GM15510 (cell line): ENCODE results near the gene SCGB1A1.

Experiments used
- POLR2A ChIP-seq: IDR thresholded peaks from 3 replicates; pipeline ENCODE4 v1.6.1; 2011; ENCODE audit warnings: borderline replicate concordance; ENCODE audit not compliant: insufficient read length; ENCODE audit errors: extremely low read depth

The SCGB1A1 gene

DNA sequence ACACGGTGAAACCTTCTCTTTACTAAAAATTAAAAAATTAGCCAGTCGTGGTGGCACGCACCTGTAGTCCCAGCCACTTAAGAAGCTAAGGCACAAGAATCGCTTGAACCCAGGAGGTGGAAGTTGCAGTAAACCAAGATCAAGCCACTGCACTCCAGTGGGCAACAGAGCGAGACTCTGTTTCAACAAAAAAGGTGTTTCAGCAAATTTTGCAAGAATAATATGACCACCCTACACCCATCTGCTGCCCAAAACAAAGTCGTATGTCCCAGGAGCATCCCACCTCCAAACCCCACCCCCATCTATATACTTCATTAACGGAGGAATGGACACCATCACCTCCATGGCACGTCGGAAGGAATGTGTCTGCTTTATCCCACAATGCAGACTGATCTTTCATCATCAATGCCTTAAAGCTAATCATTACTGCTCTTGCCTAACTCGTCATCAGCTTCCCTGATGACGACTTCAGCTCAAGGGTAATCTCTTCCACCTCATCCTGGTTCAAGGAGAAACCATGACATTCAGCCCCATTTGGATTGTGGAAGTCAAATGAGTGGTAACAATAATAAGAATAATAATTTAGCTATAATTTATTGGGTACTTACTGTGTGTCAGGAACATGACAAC is 34.1 kb downstream of the SCGB1A1 start:
- TF ChIP-seq POLR2A, result no peak

DNA sequence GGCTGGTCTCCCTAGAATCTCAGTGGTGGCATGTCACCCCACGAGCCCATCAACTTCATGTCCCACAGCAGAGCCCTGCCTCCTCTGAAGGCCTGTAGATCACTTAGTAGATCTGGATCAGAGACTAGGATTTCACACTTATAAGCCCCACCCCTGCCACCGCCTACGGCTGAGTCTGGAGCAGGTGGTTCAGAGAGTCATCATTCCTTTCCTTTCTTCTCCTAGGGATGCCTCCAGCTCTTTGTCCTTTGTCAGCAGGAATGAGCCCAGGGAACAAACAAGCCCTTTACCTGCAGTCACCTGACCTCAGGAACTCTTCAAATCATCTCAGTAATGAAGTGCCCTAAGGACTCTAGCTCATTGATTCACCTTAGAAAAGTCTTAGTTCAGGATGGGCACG is 37.8 kb downstream of the SCGB1A1 start:
- no peak for TF ChIP-seq POLR2A

DNA sequence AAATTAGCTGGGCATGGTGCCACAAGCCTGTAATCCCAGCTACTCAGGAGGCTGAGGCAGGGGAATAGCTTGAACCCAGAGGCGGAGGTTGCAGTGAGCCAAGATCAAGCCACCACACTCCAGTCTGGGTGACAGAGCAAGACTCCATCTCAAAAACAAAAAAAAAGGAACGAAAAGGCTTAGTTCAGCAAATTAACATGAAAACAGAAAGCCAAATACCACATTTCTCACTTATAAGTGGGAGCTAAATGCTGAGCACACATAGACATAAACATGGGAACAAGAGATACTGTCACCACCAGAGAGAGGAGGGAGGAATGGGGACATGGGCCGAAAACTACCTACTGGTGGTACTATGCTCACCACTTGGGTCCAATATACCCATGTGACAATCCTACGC is 38.6 kb downstream of the SCGB1A1 start:
- no peak for TF ChIP-seq POLR2A

DNA sequence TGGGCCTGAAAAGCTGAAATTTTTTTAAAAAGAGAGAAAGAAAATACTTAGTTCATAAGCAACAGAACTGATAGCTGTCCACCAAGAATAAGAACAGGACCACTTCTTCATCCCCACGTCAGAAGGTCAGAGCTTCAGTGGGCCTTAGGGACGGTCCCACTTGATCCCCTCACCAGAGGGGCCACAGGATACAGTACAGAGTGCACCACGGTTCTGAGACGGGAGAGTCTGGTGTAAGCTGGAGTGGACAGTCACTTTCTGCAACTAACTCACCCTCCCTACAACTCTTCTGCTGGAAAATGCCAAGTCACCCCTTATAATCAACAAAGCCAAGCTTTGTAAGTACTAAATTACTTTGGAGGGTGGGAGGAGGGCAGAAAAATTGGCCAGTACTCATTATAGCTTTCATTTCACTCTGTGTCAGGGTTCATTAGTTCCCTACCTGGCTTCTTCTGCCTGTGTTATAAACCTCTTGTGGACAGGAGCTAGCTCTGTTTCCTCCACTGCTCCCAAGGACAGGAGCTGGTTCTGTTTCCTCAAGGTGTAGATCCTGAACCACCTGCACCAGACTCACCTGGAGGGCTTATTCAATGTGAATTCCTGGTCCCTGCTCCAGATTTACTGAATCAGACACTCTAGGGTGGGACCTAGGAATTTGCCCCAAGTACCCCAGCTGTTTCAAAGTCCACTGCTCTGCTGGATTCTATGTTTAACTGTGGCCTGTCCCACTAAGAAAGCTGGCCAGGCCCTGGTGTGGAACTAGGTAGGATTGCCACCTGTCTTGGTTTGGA is 39.6 kb downstream of the SCGB1A1 start:
- no peak for TF ChIP-seq POLR2A

DNA sequence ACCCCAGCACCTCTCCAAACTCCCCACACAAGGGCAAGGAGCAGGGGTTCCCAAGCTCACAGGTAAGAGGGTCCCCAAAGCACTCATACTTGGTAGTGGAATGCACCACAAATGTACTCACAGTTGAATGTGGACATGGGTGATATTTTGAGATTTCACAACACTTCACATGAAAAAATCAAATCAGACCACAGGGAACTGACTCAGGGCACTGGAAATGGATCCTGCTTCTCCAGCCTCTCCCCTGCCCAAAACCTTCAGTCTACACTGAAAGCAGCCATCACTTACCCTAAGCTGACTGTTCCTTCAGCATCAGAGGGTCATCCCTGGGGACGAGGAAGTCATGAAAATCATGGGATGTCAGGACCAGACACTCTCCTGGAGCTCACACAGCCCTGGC is 40.2 kb downstream of the SCGB1A1 start:
- no peak for TF ChIP-seq POLR2A

DNA sequence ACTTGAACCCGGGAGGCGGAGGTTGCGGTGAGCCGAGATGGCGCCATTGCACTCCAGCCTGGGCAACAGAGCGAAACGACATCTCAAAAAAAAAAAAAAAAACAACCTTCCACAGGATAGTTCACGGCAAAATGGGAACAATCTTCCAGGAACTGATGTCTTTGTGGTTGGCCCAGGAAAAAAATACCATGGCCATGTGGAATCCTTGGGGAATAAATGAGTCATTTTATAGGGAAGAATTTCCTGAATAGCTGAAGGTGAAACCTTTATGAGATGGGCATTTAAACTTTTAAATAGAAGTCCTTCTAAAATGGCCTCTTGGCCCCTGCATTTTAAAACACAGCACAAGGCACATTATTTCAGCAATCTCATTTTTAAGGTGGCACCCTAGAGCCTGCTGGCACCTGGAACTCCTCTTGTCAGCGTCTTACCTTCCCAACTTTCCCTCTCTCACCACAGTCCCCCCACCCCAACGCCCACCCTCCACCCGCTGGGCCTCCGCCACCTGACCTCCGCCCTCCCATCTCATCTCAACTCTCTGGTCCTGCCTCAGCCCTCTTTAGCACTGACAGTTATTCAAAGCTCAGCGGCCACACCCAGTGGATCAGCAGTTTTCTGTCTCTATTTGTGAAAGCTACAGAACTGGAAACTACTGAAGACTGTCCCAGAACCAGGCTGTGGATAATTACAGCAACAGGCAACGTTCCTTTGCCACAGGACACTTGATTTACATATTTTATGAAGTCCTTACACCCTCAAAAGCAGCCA is 43.1 kb downstream of the SCGB1A1 start:
- TF ChIP-seq POLR2A, result no peak

DNA sequence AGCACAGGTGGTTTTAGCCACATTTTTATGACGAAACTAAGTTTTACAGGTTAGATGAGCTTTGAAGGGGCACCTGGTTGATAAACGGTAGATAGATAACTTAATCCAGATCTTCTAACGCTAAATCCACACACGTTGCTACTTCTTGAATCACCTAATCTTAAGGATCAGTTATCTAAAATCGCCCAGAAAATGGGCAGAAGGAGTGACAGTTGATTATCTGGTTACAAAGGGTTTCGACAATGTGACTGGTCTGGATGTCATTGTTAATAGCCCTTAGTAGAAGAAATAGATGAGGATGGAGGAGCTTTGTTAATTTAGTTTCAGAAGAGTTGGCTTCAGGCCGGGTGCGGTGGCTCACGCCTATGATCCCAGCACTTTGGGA is 43.7 kb downstream of the SCGB1A1 start:
- TF ChIP-seq POLR2A, result no peak

DNA sequence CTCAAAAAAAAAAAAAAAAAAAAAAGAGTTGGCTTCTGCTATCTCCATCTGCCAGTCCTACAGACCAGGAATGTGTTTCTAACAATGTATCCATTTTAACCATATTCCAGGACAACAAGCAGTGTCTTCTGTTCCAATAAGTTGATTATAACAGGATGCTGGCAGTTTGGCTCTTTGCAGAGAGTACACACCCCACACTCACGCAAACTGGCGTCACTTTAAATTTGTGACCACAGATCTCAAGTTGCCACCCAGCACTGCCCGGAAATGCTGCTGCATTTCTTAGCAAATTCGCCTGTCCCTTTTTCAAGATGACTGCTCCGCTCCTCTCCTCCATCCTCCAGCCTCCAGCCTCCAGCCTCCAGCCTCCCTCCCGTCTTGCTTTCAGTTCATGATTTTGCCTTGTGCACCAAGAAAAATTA is 44.3 kb downstream of the SCGB1A1 start:
- no peak for TF ChIP-seq POLR2A

DNA sequence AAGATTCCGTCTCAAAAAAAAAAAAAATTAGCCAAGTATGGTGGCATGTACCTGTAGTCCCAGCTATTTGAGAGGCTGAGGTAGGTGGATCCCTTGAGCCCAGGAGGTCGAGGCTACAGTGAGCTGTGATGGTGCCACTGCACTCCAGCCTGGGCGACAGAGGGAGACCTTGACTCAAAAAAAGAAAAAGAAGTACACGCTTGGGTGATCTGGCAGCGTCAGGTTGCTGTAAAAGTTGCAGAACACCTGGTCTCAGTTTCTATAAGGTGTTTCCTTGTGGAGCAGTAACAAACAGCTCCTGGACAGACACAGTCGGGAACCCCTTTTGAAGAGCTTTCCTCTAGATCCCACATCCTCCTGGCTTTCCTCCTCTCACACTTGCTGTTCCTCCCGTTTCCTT is 45.8 kb downstream of the SCGB1A1 start:
- no peak for TF ChIP-seq POLR2A

DNA sequence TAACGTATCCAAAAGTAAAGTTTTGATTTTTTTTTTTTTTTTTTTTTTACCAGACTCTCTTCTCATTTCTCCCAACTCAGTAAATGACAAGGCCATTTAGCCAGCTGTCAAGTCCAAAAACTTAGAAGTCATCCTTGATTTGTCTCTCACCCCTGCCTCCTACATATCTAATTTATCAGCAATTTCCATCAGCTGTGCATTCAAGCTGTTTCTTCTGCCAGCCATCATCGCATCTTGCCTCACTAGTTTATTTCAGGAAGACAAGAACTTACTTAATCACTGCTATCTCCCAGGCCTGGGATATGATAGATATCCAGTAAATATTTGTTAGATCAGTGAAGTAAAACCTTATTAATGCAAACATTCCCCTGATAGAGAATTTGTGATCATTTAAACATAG is 47.6 kb downstream of the SCGB1A1 start:
- TF ChIP-seq POLR2A, result no peak

DNA sequence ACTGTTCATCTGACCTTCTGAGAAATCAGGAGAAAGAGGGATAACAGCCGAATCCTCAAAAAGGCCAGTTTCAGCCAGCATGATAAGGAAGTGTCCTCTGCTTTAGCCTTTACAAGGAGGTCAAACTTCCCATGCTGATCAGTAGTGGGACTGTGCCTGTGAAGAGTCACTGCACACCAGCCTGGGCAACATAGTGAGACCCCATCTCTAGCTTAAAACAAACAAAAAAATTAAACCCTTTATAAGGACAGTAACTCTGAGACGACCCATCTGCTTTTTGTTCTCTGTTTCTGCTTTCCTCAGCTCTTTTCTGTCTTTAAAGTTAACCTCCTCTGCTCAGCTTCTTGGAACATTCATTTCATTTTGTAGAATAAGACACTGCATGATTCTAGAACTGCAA is 49.7 kb downstream of the SCGB1A1 start:
- no peak for TF ChIP-seq POLR2A

DNA sequence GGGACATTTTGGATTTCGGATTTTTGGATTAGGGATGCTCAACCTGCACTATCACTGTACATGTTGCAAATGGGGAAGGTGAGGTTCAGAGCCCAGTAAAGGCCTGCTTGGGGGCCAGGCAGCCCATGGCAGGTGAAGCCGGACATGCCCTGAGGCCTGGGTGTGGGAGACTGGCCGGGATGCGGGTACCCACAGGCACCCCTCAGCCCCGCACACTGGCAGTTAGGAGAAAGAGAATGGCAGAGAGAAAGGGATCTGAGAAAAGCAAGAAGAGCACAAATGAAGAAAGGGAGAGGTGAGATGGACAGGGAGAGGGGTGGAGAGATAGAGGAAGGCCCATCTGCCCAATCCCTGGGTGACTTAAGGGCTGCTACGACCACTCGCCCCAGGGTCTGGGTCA is 52.8 kb downstream of the SCGB1A1 start:
- TF ChIP-seq POLR2A, result no peak

DNA sequence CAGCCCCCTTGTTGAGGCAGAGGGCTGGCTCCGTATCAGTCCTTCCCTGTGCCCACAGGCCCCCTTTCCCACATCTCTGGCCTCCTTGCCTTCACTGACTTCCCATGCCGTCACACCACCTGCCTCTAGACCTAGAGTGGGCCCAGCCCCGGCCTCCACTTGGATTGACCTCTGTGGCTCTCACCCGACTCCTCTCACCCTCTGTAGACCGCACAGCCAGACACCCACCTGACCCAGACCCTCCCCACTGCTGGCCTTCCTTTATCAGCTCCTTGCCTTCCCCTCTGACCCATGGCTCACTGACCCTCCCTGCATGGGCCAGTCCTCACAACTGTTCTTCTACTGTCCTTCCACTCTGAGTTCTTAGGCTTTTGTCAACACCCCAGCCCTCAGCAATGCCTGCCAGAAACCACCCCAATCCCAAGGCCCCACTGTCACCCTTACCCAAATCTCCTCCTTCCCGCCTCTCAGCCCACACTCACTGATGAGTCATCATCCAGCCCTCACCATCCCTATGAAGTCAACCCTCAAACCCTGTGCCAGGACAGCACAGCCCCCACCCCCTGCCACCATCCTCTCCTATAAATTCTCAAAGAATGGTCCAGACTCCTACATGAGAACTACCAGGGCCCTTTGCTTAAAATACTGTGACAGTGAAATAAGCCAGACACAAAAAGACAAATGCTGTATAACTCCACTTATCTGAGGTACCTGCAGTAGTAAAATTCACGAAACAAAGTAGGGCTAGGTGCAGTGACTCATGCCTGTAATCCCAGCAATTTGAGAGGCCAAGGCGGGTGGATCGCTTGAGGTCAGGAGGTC is 53.4 kb downstream of the SCGB1A1 start:
- TF ChIP-seq POLR2A, result no peak
